Body of pancreas (tissue), 4 donors: ENCODE results near the gene NUDT14.

ENCODE experiments used
- POLR2A ChIP-seq, 3 donors: fragments of 450-650 bp; IDR thresholded peaks; one replicate each; pipeline ENCODE4 v1.6.1; 2016; ENCODE audit warnings: antibody characterized with exemption in 3 of 3, mild to moderate bottlenecking in 2 of 3
- TF ChIP-seq, protein P1 (sequence below), 7 experiments: fragments of 450-650 bp in 4 of 7; fragments of 200-600 bp in 3 of 7; sonication (generic) in 3 of 7; IDR thresholded peaks; one replicate each; pipeline ENCODE4 v1.5.1; 2016 to 2019; ENCODE audit warnings: antibody characterized with exemption in 7 of 7

DNA sequence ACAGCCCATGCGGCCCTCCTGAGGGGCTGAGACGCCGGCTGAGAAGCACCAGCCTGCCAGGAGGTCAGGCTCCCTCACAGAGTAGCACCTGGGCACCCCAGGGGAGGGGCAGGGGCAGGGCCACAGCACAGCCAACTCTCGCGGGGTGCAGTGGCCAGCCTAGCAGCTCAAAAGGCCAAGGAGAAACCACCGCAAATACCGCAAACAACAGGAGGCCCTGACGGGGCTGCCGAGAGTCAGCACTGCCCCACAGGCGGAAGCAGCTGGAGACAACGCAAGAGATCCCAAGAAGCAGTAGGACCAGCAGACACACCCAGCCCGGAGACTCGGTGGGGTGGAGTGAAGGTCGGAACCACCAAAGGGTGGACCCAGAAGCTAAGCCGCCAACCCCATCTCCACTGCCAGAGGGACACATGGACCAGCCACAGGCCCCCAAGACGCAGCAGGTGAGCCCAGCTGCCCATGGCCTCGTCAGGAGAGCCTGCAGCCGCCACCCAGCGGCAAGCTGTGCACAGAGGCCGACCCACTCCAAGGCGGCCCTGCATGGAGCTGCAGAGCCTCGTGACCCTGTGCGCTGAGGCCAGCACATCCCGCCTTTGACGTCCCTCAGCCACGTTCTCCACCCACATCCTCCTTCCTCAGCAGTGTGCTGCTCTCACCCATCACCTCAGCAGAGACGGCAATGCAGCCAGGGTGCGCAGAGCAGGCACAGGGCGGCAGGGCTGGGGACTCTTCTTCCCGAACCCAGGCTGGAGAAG, 35.6 kb upstream of the NUDT14 start:
- TF ChIP-seq, protein P1, sequence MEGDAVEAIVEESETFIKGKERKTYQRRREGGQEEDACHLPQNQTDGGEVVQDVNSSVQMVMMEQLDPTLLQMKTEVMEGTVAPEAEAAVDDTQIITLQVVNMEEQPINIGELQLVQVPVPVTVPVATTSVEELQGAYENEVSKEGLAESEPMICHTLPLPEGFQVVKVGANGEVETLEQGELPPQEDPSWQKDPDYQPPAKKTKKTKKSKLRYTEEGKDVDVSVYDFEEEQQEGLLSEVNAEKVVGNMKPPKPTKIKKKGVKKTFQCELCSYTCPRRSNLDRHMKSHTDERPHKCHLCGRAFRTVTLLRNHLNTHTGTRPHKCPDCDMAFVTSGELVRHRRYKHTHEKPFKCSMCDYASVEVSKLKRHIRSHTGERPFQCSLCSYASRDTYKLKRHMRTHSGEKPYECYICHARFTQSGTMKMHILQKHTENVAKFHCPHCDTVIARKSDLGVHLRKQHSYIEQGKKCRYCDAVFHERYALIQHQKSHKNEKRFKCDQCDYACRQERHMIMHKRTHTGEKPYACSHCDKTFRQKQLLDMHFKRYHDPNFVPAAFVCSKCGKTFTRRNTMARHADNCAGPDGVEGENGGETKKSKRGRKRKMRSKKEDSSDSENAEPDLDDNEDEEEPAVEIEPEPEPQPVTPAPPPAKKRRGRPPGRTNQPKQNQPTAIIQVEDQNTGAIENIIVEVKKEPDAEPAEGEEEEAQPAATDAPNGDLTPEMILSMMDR (IDR thresholded peaks at IDR 0.05) = no peak
- TF ChIP-seq POLR2A (IDR thresholded peaks at IDR 0.05) = no peak
